Measurements from ENCODE around the gene LYPD4. TPM values are rescaled to one million over a fixed set of nuclear protein-coding genes. Genes with fewer than 3 reads are reported as not detected.

LYPD4 gene
- total RNA-seq, 4 donors from 2014 or later, result not detected

- Histone ChIP-seq H3K27ac (no peak overlapping the region), H3K9me3 (no peaks in the 10 kb centered on the region), H3K27me3 (no peaks in the 10 kb centered on the region), H3K4me1 (peaks cover 4 to 83% (median 20%) of the 10 kb centered on the region in 3 donors), H3K36me3 (peaks cover 0 to 82% of the 10 kb centered on the region in 2 donors), H3K4me3 (no peak overlapping the region)
- ATAC-seq, result no peak
- no peak for TF ChIP-seq CTCF (IDR thresholded peaks at IDR 0.05)
- TF ChIP-seq EP300 (IDR thresholded peaks at IDR 0.05), result no peak
- WGBS, 2 donors (ENCODE audit: low coverage in 1 of 2), result no CpG with 5 or more reads among the region's 5 CpGs
These were observed 19.9 kb upstream of the LYPD4 start for GRCh38 chr19:41864374-41864773.

- no peak overlapping the region for H3K4me3 ChIP-seq
- H3K36me3 ChIP-seq, result peaks cover 0 to 72% of the 10 kb centered on the region in 2 donors
- peaks cover 4 to 80% (median 20%) of the 10 kb centered on the region in 3 donors for H3K4me1 ChIP-seq
- no peak for ATAC-seq
- no peak for TF ChIP-seq POLR2AphosphoS5 (IDR thresholded peaks at IDR 0.05)
- no peak for TF ChIP-seq EP300 (IDR thresholded peaks at IDR 0.05)
- no peak for TF ChIP-seq CTCF (IDR thresholded peaks at IDR 0.05)
- H3K9me3 ChIP-seq, result no peaks in the 10 kb centered on the region
- H3K27ac ChIP-seq, result no peak overlapping the region
- no peaks in the 10 kb centered on the region for H3K27me3 ChIP-seq
- 74 to 82% methylated on average over 5 to 7 of the region's 11 CpGs for WGBS, 2 donors (ENCODE audit: low coverage in 1 of 2)
These were observed 18.9 kb upstream of the LYPD4 start for GRCh38 chr19:41863209-41863931.

GRCh38 chr19:41862445-41862986 is 18.0 kb upstream of the LYPD4 start:
- Histone ChIP-seq H3K27me3 (no peaks in the 10 kb centered on the region), H3K4me1 (peaks cover 4 to 74% (median 20%) of the 10 kb centered on the region in 3 donors), H3K27ac (no peak overlapping the region), H3K36me3 (peaks cover 0 to 65% of the 10 kb centered on the region in 2 donors), H3K4me3 (no peak overlapping the region), H3K9me3 (no peaks in the 10 kb centered on the region)
- TF ChIP-seq POLR2AphosphoS5 (IDR thresholded peaks at IDR 0.05), result no peak
- TF ChIP-seq EP300 (IDR thresholded peaks at IDR 0.05), result no peak
- no peak for TF ChIP-seq CTCF (IDR thresholded peaks at IDR 0.05)
- no peak for TF ChIP-seq POLR2A (IDR thresholded peaks at IDR 0.05)
- no peak for ATAC-seq
- WGBS, 2 donors (ENCODE audit: low coverage in 1 of 2), result 67% methylated on average over 1 to 2 of the region's 2 CpGs

GRCh38 chr19:41861846-41862245 is 17.4 kb upstream of the LYPD4 start:
- no peaks in the 10 kb centered on the region for H3K27me3 ChIP-seq
- no peak overlapping the region for H3K4me3 ChIP-seq
- H3K9me3 ChIP-seq, result no peaks in the 10 kb centered on the region
- peaks cover 4 to 68% (median 20%) of the 10 kb centered on the region in 3 donors for H3K4me1 ChIP-seq
- no peak for ATAC-seq
- peaks cover 0 to 58% of the 10 kb centered on the region in 2 donors for H3K36me3 ChIP-seq
- 69 to 82% methylated on average over 4 to 5 of the region's 9 CpGs for WGBS, 2 donors (ENCODE audit: low coverage in 1 of 2)
- H3K27ac ChIP-seq, result no peak overlapping the region
- no peak for TF ChIP-seq POLR2A (IDR thresholded peaks at IDR 0.05)
- no peak for TF ChIP-seq EP300 (IDR thresholded peaks at IDR 0.05)
- TF ChIP-seq CTCF (IDR thresholded peaks at IDR 0.05), result no peak
- no peak for TF ChIP-seq POLR2AphosphoS5 (IDR thresholded peaks at IDR 0.05)
